Measurements from ENCODE around the gene CZIB.

DNA sequence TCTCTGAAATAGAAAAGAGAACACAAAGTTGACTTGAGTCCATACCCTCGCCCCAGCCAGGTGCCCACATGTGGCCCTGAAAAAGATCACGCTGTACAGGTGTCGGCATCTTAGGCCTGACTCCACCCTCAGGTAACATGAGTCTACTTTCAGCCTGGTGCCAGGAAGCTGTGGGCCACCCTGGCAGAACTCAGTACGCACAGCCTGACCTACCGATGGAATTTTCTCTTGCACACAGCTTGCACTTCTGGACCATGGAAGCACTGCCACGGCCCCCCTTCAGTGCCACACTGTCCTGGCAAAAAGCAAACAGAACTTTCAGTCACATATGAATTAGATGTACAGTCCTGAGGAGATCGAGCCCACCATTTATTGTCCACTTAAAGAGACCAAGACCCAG is 2.2 kb downstream of the CZIB start:
- TF ChIP-seq TCF7L2 (IDR thresholded peaks at IDR 0.05; ENCODE audit: borderline replicate concordance, extremely low read depth, insufficient read depth, insufficient read length) (no peak), EZH2 (IDR thresholded peaks at IDR 0.05) (no peak), POLR2AphosphoS5 (IDR thresholded peaks at IDR 0.05; ENCODE audit: low read depth, low read length) (no peak)
- TF ChIP-seq, protein P1, sequence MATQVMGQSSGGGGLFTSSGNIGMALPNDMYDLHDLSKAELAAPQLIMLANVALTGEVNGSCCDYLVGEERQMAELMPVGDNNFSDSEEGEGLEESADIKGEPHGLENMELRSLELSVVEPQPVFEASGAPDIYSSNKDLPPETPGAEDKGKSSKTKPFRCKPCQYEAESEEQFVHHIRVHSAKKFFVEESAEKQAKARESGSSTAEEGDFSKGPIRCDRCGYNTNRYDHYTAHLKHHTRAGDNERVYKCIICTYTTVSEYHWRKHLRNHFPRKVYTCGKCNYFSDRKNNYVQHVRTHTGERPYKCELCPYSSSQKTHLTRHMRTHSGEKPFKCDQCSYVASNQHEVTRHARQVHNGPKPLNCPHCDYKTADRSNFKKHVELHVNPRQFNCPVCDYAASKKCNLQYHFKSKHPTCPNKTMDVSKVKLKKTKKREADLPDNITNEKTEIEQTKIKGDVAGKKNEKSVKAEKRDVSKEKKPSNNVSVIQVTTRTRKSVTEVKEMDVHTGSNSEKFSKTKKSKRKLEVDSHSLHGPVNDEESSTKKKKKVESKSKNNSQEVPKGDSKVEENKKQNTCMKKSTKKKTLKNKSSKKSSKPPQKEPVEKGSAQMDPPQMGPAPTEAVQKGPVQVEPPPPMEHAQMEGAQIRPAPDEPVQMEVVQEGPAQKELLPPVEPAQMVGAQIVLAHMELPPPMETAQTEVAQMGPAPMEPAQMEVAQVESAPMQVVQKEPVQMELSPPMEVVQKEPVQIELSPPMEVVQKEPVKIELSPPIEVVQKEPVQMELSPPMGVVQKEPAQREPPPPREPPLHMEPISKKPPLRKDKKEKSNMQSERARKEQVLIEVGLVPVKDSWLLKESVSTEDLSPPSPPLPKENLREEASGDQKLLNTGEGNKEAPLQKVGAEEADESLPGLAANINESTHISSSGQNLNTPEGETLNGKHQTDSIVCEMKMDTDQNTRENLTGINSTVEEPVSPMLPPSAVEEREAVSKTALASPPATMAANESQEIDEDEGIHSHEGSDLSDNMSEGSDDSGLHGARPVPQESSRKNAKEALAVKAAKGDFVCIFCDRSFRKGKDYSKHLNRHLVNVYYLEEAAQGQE (IDR thresholded peaks at IDR 0.05; ENCODE audit: low read depth): no peak
- TF ChIP-seq, protein P2, sequence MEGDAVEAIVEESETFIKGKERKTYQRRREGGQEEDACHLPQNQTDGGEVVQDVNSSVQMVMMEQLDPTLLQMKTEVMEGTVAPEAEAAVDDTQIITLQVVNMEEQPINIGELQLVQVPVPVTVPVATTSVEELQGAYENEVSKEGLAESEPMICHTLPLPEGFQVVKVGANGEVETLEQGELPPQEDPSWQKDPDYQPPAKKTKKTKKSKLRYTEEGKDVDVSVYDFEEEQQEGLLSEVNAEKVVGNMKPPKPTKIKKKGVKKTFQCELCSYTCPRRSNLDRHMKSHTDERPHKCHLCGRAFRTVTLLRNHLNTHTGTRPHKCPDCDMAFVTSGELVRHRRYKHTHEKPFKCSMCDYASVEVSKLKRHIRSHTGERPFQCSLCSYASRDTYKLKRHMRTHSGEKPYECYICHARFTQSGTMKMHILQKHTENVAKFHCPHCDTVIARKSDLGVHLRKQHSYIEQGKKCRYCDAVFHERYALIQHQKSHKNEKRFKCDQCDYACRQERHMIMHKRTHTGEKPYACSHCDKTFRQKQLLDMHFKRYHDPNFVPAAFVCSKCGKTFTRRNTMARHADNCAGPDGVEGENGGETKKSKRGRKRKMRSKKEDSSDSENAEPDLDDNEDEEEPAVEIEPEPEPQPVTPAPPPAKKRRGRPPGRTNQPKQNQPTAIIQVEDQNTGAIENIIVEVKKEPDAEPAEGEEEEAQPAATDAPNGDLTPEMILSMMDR (IDR thresholded peaks at IDR 0.05 in 2 of 3, conservative IDR thresholded peaks at IDR 0.05 in 1 of 3; ENCODE audit: borderline replicate concordance in 1 of 3, insufficient read depth in 1 of 3, low read depth in 2 of 3, low read length in 2 of 3): no peak

Data from HCT116 (cell line).